WTC11 (cell line): ENCODE data around the gene CFAP91. TPM values are rescaled to one million over a fixed set of nuclear protein-coding genes. Genes with fewer than 3 reads are reported as not detected.

Experiments
- ATAC-seq: fragments of 200-7000 bp; cut with Tn5 transposase; 2 replicates; pipeline ENCODE4 v1.10.0; 2021; ENCODE audit warnings: mild to moderate bottlenecking, moderate library complexity
- CTCF ChIA-PET: fragments of 300-600 bp; sonication (Branson Sonifier 250); formaldehyde crosslinking; loops from one replicate; lab custom pipeline; 2021; ENCODE audit warnings: antibody characterized with exemption; lab: Charles Lee
- POLR2A ChIA-PET: fragments of 350-600 bp; sonication (Branson Sonifier 250); formaldehyde crosslinking; loops from one replicate; lab custom pipeline; 2021; ENCODE audit warnings: antibody characterized with exemption; lab: Charles Lee
- DNase-seq: peaks from one replicate; pipeline ENCODE4 v3.0.0; 2021; ENCODE audit warnings: low spot score
- H3K27ac Mint-ChIP-seq: 2 replicates; pipeline ENCODE4 v1.8.0; 2021; ENCODE audit warnings: mixed read lengths
- H3K27me3 Mint-ChIP-seq: 2 replicates; pipeline ENCODE4 v1.8.0; 2021; ENCODE audit warnings: low read depth, mild to moderate bottlenecking, moderate library complexity, mixed read lengths
- H3K36me3 Mint-ChIP-seq: 2 replicates; pipeline ENCODE4 v1.8.0; 2021; ENCODE audit warnings: mixed read lengths
- H3K4me1 Mint-ChIP-seq: 2 replicates; pipeline ENCODE4 v1.8.0; 2022; ENCODE audit warnings: mixed read lengths
- H3K4me3 Mint-ChIP-seq: 2 replicates; pipeline ENCODE4 v1.8.0; 2021; ENCODE audit warnings: mild to moderate bottlenecking, moderate library complexity, mixed read lengths
- H3K9me3 Mint-ChIP-seq: 2 replicates; pipeline ENCODE4 v1.8.0; 2021; ENCODE audit warnings: mixed read lengths
- ARID4B ChIP-seq: sonication (generic); formaldehyde crosslinking; IDR thresholded peaks from 2 replicates; pipeline ENCODE4 v1.8.0; 2023; ENCODE audit warnings: missing genetic modification reagents, mild to moderate bottlenecking, borderline replicate concordance
- ATF6 ChIP-seq: sonication (generic); formaldehyde crosslinking; IDR thresholded peaks from 2 replicates; pipeline ENCODE4 v1.8.1; 2023; ENCODE audit warnings: mild to moderate bottlenecking, missing genetic modification reagents
- CBFB ChIP-seq: sonication (generic); formaldehyde crosslinking; IDR thresholded peaks from 2 replicates; pipeline ENCODE4 v1.8.1; 2022; ENCODE audit warnings: mild to moderate bottlenecking, low read depth, missing genetic modification reagents
- CDX4 ChIP-seq: fragments of 250-450 bp; sonication (Bioruptor Pico); IDR thresholded peaks from 2 replicates; pipeline ENCODE4 v1.9.0; 2021; ENCODE audit warnings: moderate library complexity, mild to moderate bottlenecking, inconsistent platforms, borderline replicate concordance
- E2F1 ChIP-seq: sonication (generic); formaldehyde crosslinking; IDR thresholded peaks from 2 replicates; pipeline ENCODE4 v1.8.0; 2022; ENCODE audit warnings: mild to moderate bottlenecking, missing genetic modification reagents
- FOXP1 ChIP-seq: sonication (generic); formaldehyde crosslinking; IDR thresholded peaks from 2 replicates; pipeline ENCODE4 v1.8.0; 2022; ENCODE audit warnings: missing genetic modification reagents, mild to moderate bottlenecking, moderate library complexity, borderline replicate concordance
- FOXP4 ChIP-seq: sonication (generic); formaldehyde crosslinking; IDR thresholded peaks from 2 replicates; pipeline ENCODE4 v1.8.0; 2022; ENCODE audit warnings: mild to moderate bottlenecking, missing genetic modification reagents
- GABPB1 ChIP-seq: sonication (generic); formaldehyde crosslinking; IDR thresholded peaks from 2 replicates; pipeline ENCODE4 v1.8.1; 2023; ENCODE audit warnings: mild to moderate bottlenecking, missing genetic modification reagents
- HMGXB4 ChIP-seq: sonication (generic); formaldehyde crosslinking; IDR thresholded peaks from 2 replicates; pipeline ENCODE4 v1.8.1; 2023; ENCODE audit warnings: mild to moderate bottlenecking, moderate library complexity, missing genetic modification reagents
- KAT7 ChIP-seq: sonication (generic); formaldehyde crosslinking; IDR thresholded peaks from 2 replicates; pipeline ENCODE4 v1.8.1; 2023; ENCODE audit warnings: missing genetic modification reagents, mild to moderate bottlenecking, borderline replicate concordance
- PRRX2 ChIP-seq: fragments of 250-450 bp; sonication (Bioruptor Pico); IDR thresholded peaks from 2 replicates; pipeline ENCODE4 v1.8.0; 2021; ENCODE audit warnings: mild to moderate bottlenecking
- SMAD3 ChIP-seq: sonication (generic); formaldehyde crosslinking; IDR thresholded peaks from 2 replicates; pipeline ENCODE4 v1.8.0; 2022; ENCODE audit warnings: missing genetic modification reagents, mild to moderate bottlenecking, borderline replicate concordance
- SP1 ChIP-seq: sonication (generic); formaldehyde crosslinking; conservative IDR thresholded peaks from 2 replicates; pipeline ENCODE4 v1.8.1; 2022; ENCODE audit warnings: missing genetic modification reagents
- ZNF396 ChIP-seq: fragments of 250-450 bp; sonication (Bioruptor Pico); IDR thresholded peaks from 2 replicates; pipeline ENCODE4 v1.8.0; 2021; ENCODE audit warnings: mild to moderate bottlenecking, moderate library complexity, borderline replicate concordance
- ZNF512 ChIP-seq: sonication (generic); formaldehyde crosslinking; IDR thresholded peaks from 2 replicates; pipeline ENCODE4 v1.8.1; 2022; ENCODE audit warnings: missing genetic modification reagents, borderline replicate concordance
- ZNF671 ChIP-seq: fragments of 250-450 bp; sonication (Bioruptor Pico); IDR thresholded peaks from 2 replicates; pipeline ENCODE4 v1.8.0; 2021; ENCODE audit warnings: mild to moderate bottlenecking
- ZSCAN18 ChIP-seq: fragments of 250-450 bp; sonication (Bioruptor Pico); IDR thresholded peaks from 2 replicates; pipeline ENCODE4 v2.1.2; 2022; ENCODE audit warnings: mild to moderate bottlenecking, moderate library complexity
- total RNA-seq: library from RNA; stranded (reverse); gene quantifications from 3 replicates; pipeline ENCODE4 v1.2.3, GENCODE V29; 2021

The CFAP91 gene
- total RNA-seq, 1 experiment from 2014 or later: 3.5 TPM

- TF ChIP-seq SP1 (CRISPR knock-in tag) (no peak), HMGXB4 (no peak)
- TF ChIP-seq, all 79 proteins: peak for 0
These were observed 5.4 kb upstream of the CFAP91 start (continued) for GRCh38 chr3:119697394-119697793.

- H3K4me3 Mint-ChIP-seq: no peak overlapping the region
- TF ChIP-seq ZNF396 (CRISPR knock-in tag) (no peak), E2F1 (CRISPR knock-in tag) (no peak), ZSCAN18 (CRISPR knock-in tag) (no peak), HMGXB4 (no peak), ZNF671 (no peak), PRRX2 (no peak), GABPB1 (CRISPR knock-in tag) (no peak), CDX4 (CRISPR knock-in tag) (no peak), ATF6 (no peak), ZNF512 (CRISPR knock-in tag) (no peak), FOXP1 (CRISPR knock-in tag) (no peak), CBFB (no peak), ARID4B (CRISPR knock-in tag) (no peak), KAT7 (CRISPR knock-in tag) (no peak), FOXP4 (CRISPR knock-in tag) (no peak), SMAD3 (no peak)
These were observed 2.4 kb upstream of the CFAP91 start for GRCh38 chr3:119700269-119700919.

More at GRCh38 chr3:119700269-119700919, 2.4 kb upstream of the CFAP91 start:
- Mint-ChIP-seq H3K27me3 (peaks cover 44% of the 10 kb centered on the region), H3K27ac (no peak overlapping the region), H3K36me3 (no peaks in the 10 kb centered on the region), H3K4me1 (peaks cover 13% of the 10 kb centered on the region), H3K9me3 (peaks cover 7% of the 10 kb centered on the region; the same call in 1 of the 2 replicates)
- ChIA-PET CTCF (interaction anchor here (1.1 kb wide), 1 partner anchor 10 kb away, joined by 3 read pairs; no protein-coding TSS in a partner anchor), POLR2A (no interaction called here)
- no peak for ATAC-seq
- no peak for DNase-seq
